ENCODE results near the gene EIF3A. TPM values are rescaled to one million over a fixed set of nuclear protein-coding genes. Genes with fewer than 3 reads are reported as not detected.

Gene EIF3A
- total RNA-seq, 2 experiments from 2014 or later = 131 to 162 TPM

GRCh38 chr10:119003572-119004289 is 76.9 kb downstream of the EIF3A start:
- Mint-ChIP-seq H3K27me3 (peaks cover 34% of the 10 kb centered on the region), H3K4me3 (no peak overlapping the region), H3K9me3 (ENCODE audit: low read depth) (no peaks in the 10 kb centered on the region), H3K36me3 (no peaks in the 10 kb centered on the region), H3K4me1 (no peaks in the 10 kb centered on the region), H3K27ac (no peak overlapping the region)
- CTCF ChIA-PET = no interaction called here
- DNase-seq = no peak
- ATAC-seq = no peak

- peaks cover 40% of the 10 kb centered on the region for H3K27me3 Mint-ChIP-seq
- ATAC-seq = no peak
- no peak overlapping the region for H3K4me3 Mint-ChIP-seq
- H3K9me3 Mint-ChIP-seq (ENCODE audit: low read depth) = no peaks in the 10 kb centered on the region
- H3K4me1 Mint-ChIP-seq = no peaks in the 10 kb centered on the region
- DNase-seq = no peak
- CTCF ChIA-PET = no interaction called here
- H3K27ac Mint-ChIP-seq = no peak overlapping the region
- H3K36me3 Mint-ChIP-seq = no peaks in the 10 kb centered on the region
These were observed 78.7 kb downstream of the EIF3A start for GRCh38 chr10:119001717-119002500.

- no peaks in the 10 kb centered on the region for H3K4me1 Mint-ChIP-seq
- ATAC-seq (no peak), DNase-seq (no peak)
- H3K4me3 Mint-ChIP-seq = no peak overlapping the region
- H3K27me3 Mint-ChIP-seq = peaks cover 39% of the 10 kb centered on the region
- CTCF ChIA-PET = interaction anchor here (0.6 kb wide), 1 partner anchor 166 kb away, joined by 4 read pairs; no protein-coding TSS in a partner anchor
- H3K9me3 Mint-ChIP-seq (ENCODE audit: low read depth) = no peaks in the 10 kb centered on the region
- no peak overlapping the region for H3K27ac Mint-ChIP-seq
- H3K36me3 Mint-ChIP-seq = no peaks in the 10 kb centered on the region
These were observed 82.4 kb downstream of the EIF3A start for GRCh38 chr10:118998183-118998582.

- CTCF ChIA-PET = no interaction called here
- ATAC-seq = no peak
- no peak for DNase-seq
- Mint-ChIP-seq H3K36me3 (no peaks in the 10 kb centered on the region), H3K4me1 (no peaks in the 10 kb centered on the region), H3K27ac (no peak overlapping the region), H3K27me3 (peaks cover 45% of the 10 kb centered on the region), H3K4me3 (no peak overlapping the region), H3K9me3 (ENCODE audit: low read depth) (no peaks in the 10 kb centered on the region)
These were observed 83.2 kb downstream of the EIF3A start for GRCh38 chr10:118997379-118997778.

GRCh38 chr10:118995739-118996138 is 84.9 kb downstream of the EIF3A start:
- Mint-ChIP-seq H3K9me3 (ENCODE audit: low read depth) (no peaks in the 10 kb centered on the region), H3K27ac (no peak overlapping the region), H3K4me3 (no peak overlapping the region), H3K27me3 (peaks cover 61% of the 10 kb centered on the region), H3K4me1 (no peaks in the 10 kb centered on the region), H3K36me3 (no peaks in the 10 kb centered on the region)
- CTCF ChIA-PET = no interaction called here
- DNase-seq = no peak
- no peak for ATAC-seq

- no peaks in the 10 kb centered on the region for H3K4me1 Mint-ChIP-seq
- ATAC-seq (no peak), DNase-seq (no peak)
- CTCF ChIA-PET = no interaction called here
- H3K4me3 Mint-ChIP-seq = no peak overlapping the region
- peaks cover 3% of the 10 kb centered on the region for H3K36me3 Mint-ChIP-seq
- H3K9me3 Mint-ChIP-seq (ENCODE audit: low read depth) = peaks cover 2% of the 10 kb centered on the region
- H3K27ac Mint-ChIP-seq = no peak overlapping the region
- H3K27me3 Mint-ChIP-seq = peaks cover 67% of the 10 kb centered on the region
These were observed 86.3 kb downstream of the EIF3A start for GRCh38 chr10:118994321-118994720.

- ATAC-seq (no peak), DNase-seq (no peak)
- Mint-ChIP-seq H3K36me3 (peaks cover 6% of the 10 kb centered on the region), H3K27ac (no peak overlapping the region), H3K4me1 (no peaks in the 10 kb centered on the region), H3K9me3 (ENCODE audit: low read depth) (peaks cover 2% of the 10 kb centered on the region), H3K4me3 (no peak overlapping the region), H3K27me3 (peaks cover 67% of the 10 kb centered on the region)
- CTCF ChIA-PET = no interaction called here
These were observed 87.4 kb downstream of the EIF3A start for GRCh38 chr10:118993214-118993613.

GRCh38 chr10:118992496-118992895 is 88.1 kb downstream of the EIF3A start:
- no peak for DNase-seq
- Mint-ChIP-seq H3K4me1 (peaks cover 6% of the 10 kb centered on the region), H3K27ac (no peak overlapping the region), H3K27me3 (peaks cover 61% of the 10 kb centered on the region), H3K9me3 (ENCODE audit: low read depth) (peaks cover 2% of the 10 kb centered on the region), H3K36me3 (peaks cover 7% of the 10 kb centered on the region), H3K4me3 (no peak overlapping the region)
- ATAC-seq = no peak
- CTCF ChIA-PET = no interaction called here

- peaks cover 8% of the 10 kb centered on the region for H3K9me3 Mint-ChIP-seq (ENCODE audit: low read depth)
- H3K27me3 Mint-ChIP-seq = peaks cover 45% of the 10 kb centered on the region
- CTCF ChIA-PET = no interaction called here
These were observed 90.3 kb downstream of the EIF3A start for GRCh38 chr10:118990326-118990725.

GRCh38 chr10:118986815-118987790 is 93.5 kb downstream of the EIF3A start:
- CTCF ChIA-PET = interaction anchor here (0.6 kb wide), 1 partner anchor 502 kb away, joined by 3 read pairs; no protein-coding TSS in a partner anchor
- peak overlapping the region; percentile 42 for H3K4me3 Mint-ChIP-seq

More at GRCh38 chr10:118990326-118990725, 90.3 kb downstream of the EIF3A start:
- H3K4me1 Mint-ChIP-seq = peaks cover 13% of the 10 kb centered on the region
- ATAC-seq (no peak), DNase-seq (no peak)
- peaks cover 14% of the 10 kb centered on the region for H3K36me3 Mint-ChIP-seq
- H3K4me3 Mint-ChIP-seq = no peak overlapping the region
- H3K27ac Mint-ChIP-seq = no peak overlapping the region

GRCh38 chr10:118985576-118985975 is 95.0 kb downstream of the EIF3A start:
- Mint-ChIP-seq H3K4me1 (peaks cover 13% of the 10 kb centered on the region), H3K36me3 (peaks cover 23% of the 10 kb centered on the region), H3K27me3 (peaks cover 33% of the 10 kb centered on the region), H3K4me3 (no peak overlapping the region), H3K27ac (no peak overlapping the region), H3K9me3 (ENCODE audit: low read depth) (peaks cover 14% of the 10 kb centered on the region)
- no peak for ATAC-seq
- no peak for DNase-seq
- CTCF ChIA-PET = no interaction called here

More at GRCh38 chr10:118986815-118987790, 93.5 kb downstream of the EIF3A start:
- Mint-ChIP-seq H3K27me3 (peaks cover 42% of the 10 kb centered on the region), H3K36me3 (peaks cover 23% of the 10 kb centered on the region), H3K9me3 (ENCODE audit: low read depth) (peaks cover 14% of the 10 kb centered on the region), H3K27ac (peak overlapping the region; percentile 63), H3K4me1 (peaks cover 13% of the 10 kb centered on the region)
- ATAC-seq = peak; percentile 83
- DNase-seq = no peak
